Osteoblast (primary cell): ENCODE results near the gene ILK. TPM values are rescaled to one million over a fixed set of nuclear protein-coding genes. Genes with fewer than 3 reads are reported as not detected.

ENCODE experiments used
- DNase-seq: peaks from one replicate; pipeline ENCODE4 v3.0.0; 2011; ENCODE audit warnings: low spot score, mixed read lengths; ENCODE audit not compliant: insufficient read length; ENCODE audit errors: missing footprints
- H2AFZ ChIP-seq: 2 replicates; pipeline ENCODE4 v1.6.0; 2011; ENCODE audit warnings: mild to moderate bottlenecking, low read length
- H3K27ac ChIP-seq: 2 replicates; pipeline ENCODE4 v1.5.1; 2011; ENCODE audit warnings: mild to moderate bottlenecking, low read depth, low read length, moderate library complexity
- H3K27me3 ChIP-seq: 2 replicates; pipeline ENCODE4 v1.6.0; 2012; ENCODE audit warnings: mild to moderate bottlenecking, control low read depth, inconsistent platforms, low read length, moderate library complexity; ENCODE audit not compliant: insufficient read depth
- H3K36me3 ChIP-seq: 2 replicates; pipeline ENCODE4 v1.5.1; 2011; ENCODE audit warnings: mild to moderate bottlenecking, low read length, control low read depth, moderate library complexity; ENCODE audit not compliant: insufficient read depth
- H3K4me1 ChIP-seq: 2 replicates; pipeline ENCODE4 v1.5.1; 2011; ENCODE audit warnings: mild to moderate bottlenecking, low read length, control low read depth, moderate library complexity; ENCODE audit not compliant: insufficient read depth
- H3K4me2 ChIP-seq: 2 replicates; pipeline ENCODE4 v1.6.0; 2011; ENCODE audit warnings: mild to moderate bottlenecking, low read length; ENCODE audit not compliant: insufficient read depth
- H3K4me3 ChIP-seq: fragments of 200-600 bp; sonication (generic); 3 replicates; pipeline ENCODE4 v1.5.1; 2012; ENCODE audit warnings: mild to moderate bottlenecking, low read length, inconsistent platforms; ENCODE audit not compliant: insufficient read depth
- H3K79me2 ChIP-seq: 2 replicates; pipeline ENCODE4 v1.6.0; 2012; ENCODE audit warnings: mild to moderate bottlenecking, low read length, control low read depth, inconsistent platforms; ENCODE audit not compliant: insufficient read depth
- H3K9me3 ChIP-seq: 2 replicates; pipeline ENCODE4 v1.5.1; 2011; ENCODE audit warnings: low read depth, low read length, control low read depth
- H4K20me1 ChIP-seq: 2 replicates; pipeline ENCODE4 v1.6.0; 2012; ENCODE audit warnings: mild to moderate bottlenecking, low read length, control low read depth; ENCODE audit not compliant: insufficient read depth
- CTCF ChIP-seq: IDR thresholded peaks from 2 replicates; pipeline ENCODE4 v1.5.1; 2011; ENCODE audit warnings: mild to moderate bottlenecking, low read depth, low read length, moderate library complexity; ENCODE audit errors: extremely low read depth
- total RNA-seq: library from RNA; depleted of rRNA; stranded (reverse); fragments of >200 nt; gene quantifications from 2 replicates; pipeline ENCODE4 v1.2.3, GENCODE V29; 2012

ILK gene
- total RNA-seq = 151 and 176 TPM in 2 replicates

DNA sequence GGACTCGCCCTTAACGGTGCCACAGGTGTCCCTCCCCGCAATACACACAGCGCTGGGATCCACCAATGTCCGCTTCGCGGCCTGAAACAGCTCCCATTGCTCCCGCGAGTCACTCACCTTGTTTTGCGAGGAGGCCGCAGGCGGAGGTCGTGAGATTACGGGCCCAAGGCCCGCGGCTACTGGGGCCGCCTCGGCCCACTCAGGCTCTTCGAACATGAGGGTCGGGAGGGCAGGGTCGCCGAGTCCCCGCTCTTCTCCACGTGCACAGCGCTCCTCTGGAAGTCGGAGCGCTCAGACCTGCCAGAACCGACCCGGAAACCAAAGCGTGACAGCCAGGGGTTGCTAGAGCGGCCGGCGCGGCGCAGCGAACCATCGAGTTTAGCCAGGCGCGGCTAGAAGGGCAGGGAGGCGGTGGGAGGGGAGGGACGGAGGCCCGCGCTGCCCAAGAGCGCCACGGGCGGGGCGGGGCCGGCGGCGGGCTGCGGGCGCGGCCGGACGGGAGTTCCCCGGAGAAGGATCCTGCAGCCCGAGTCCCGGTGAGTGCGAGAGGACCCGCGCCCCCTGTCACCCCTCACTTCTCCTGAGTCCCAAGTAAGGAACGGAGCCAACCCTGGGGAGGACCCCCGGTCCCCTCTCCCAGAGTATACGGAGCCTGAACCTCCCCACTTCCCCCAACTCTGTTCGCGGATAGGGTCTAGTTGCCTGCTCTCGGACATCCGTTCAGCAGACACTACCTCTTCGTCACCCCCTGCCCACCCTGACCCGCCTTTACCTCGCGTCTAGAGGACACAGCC, at the start of gene ILK, which contains the start of gene RRP8:
Gene ILK (plus strand): TSS at position 488 of the 794 bp plus-strand sequence. CDS start 498 bp downstream, outside the sequence.
Gene RRP8 (minus strand): TSS at position 330 of the 794 bp plus-strand sequence. CDS start 114 bp downstream, at position 216.
- no peaks in the 10 kb centered on the region for H3K9me3 ChIP-seq
- TF ChIP-seq CTCF = no peak
- H3K4me3 ChIP-seq = peak within 1 kb of the TSS; percentile 96
- H3K79me2 ChIP-seq = peaks cover 90% of the 10 kb centered on the region
- peaks cover 50% of the 10 kb centered on the region for H3K4me1 ChIP-seq
- H3K4me2 ChIP-seq = peak within 1 kb of the TSS; percentile 93
- peak within 1 kb of the TSS; percentile 86 for H2AFZ ChIP-seq
- peak; percentile 99 for DNase-seq
- H4K20me1 ChIP-seq = peaks cover 22% of the 10 kb centered on the region
- no peaks in the 10 kb centered on the region for H3K27me3 ChIP-seq
- H3K27ac ChIP-seq = peak within 1 kb of the TSS; percentile 71
- H3K36me3 ChIP-seq = peaks cover 47% of the 10 kb centered on the region

DNA sequence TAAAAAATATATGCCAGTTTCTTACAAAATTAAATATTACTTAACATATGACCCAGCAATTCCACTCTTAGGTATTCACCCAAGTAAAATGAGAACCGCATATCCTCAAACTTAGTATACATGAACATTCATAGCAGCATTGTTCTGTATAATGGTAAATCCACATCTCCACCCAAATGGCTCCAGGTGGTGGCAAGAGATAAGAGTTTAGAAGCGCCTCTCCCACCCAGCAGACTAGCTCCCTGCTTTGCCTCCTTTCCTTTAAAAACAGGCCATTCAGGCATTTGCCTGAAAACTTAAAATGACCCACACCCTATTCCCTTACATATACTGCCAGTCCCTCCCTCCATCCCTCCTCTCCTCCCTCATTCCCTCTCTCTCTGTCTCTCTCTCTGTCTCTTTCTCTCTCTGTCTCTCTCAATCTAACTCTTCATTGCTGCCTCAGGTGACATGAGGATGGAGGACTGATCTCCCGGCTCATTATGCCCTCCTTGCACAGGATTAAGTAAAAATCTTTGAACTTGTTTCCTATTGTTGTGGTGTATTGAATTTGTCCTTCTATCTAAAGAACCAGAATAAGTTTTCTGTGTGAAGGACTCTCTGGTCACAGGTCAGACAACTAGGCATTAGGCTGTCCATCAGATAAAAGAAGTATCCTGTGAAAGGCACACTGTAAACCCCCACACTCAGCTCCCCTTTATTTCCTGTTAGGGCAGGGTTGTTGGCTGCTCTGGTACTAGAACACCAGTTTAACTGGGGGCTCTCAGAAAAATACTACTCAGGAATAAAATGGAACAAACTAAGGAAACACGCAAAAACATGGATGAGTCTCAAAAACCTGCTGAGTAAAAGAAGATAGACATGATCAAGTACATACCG, 48.5 kb upstream of the ILK start:
- no peak overlapping the region for H3K27ac ChIP-seq
- H3K4me1 ChIP-seq = no peaks in the 10 kb centered on the region
- no peaks in the 10 kb centered on the region for H3K9me3 ChIP-seq
- H3K79me2 ChIP-seq = no peaks in the 10 kb centered on the region
- no peak for TF ChIP-seq CTCF
- H3K4me3 ChIP-seq = no peak overlapping the region
- no peaks in the 10 kb centered on the region for H4K20me1 ChIP-seq
- no peak overlapping the region for H2AFZ ChIP-seq
- no peak overlapping the region for H3K4me2 ChIP-seq
- H3K36me3 ChIP-seq = no peaks in the 10 kb centered on the region
- H3K27me3 ChIP-seq = no peaks in the 10 kb centered on the region
- peak; percentile 73 for DNase-seq

GRCh38 chr11:6556139-6556949, 47.2 kb upstream of the ILK start:
- H4K20me1 ChIP-seq = no peaks in the 10 kb centered on the region
- no peak overlapping the region for H3K4me3 ChIP-seq
- no peak for TF ChIP-seq CTCF
- H3K79me2 ChIP-seq = no peaks in the 10 kb centered on the region
- no peaks in the 10 kb centered on the region for H3K27me3 ChIP-seq
- no peak for DNase-seq
- no peaks in the 10 kb centered on the region for H3K4me1 ChIP-seq
- no peaks in the 10 kb centered on the region for H3K36me3 ChIP-seq
- H3K4me2 ChIP-seq = no peak overlapping the region
- H3K9me3 ChIP-seq = no peaks in the 10 kb centered on the region
- no peak overlapping the region for H2AFZ ChIP-seq
- H3K27ac ChIP-seq = no peak overlapping the region
